GM18867 (cell line): ENCODE results near the gene F10.
"Not testable (repeated sequence)": the region's sequence is repeated elsewhere in the genome, so short reads cannot be mapped to it uniquely, and the experiment has no call there.

Experiments
- ATAC-seq: cut with Tn5 transposase; IDR thresholded peaks from one replicate; pipeline ENCODE4 v1.9.1; 2021; ENCODE audit warnings: mild to moderate bottlenecking, moderate library complexity; ENCODE audit not compliant: unreplicated experiment

Gene F10

GRCh38 chr13:113098162-113098732 lies 24.4 kb upstream of the F10 start:
- ATAC-seq: no peak

- no peak for ATAC-seq
Observed at GRCh38 chr13:113099142-113099541, 23.5 kb upstream of the F10 start.

DNA sequence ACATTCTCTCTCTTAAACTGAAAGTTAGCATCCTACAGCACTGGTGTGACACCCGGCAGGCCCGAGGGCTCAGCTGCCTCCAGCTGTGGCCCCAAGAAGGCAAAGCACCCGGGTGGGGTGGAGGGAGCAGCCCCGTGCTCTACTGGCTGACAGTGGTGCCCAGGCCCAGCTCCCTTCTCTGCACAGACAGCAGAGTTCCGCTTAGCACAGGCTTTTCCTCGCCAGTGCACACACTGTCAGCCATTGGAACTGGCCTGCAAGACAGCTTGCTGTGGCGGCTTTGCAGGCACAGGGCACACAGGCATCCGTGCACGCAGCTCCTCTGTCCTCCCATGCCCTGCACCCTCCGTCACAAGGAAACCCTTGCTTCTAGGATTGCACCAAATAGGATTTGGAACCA lies 20.3 kb upstream of the F10 start:
- not testable (repeated sequence) for ATAC-seq

- no peak for ATAC-seq
Observed at GRCh38 chr13:113102727-113103126, 19.9 kb upstream of the F10 start.

GRCh38 chr13:113103646-113104045 lies 19.0 kb upstream of the F10 start:
- no peak for ATAC-seq

DNA sequence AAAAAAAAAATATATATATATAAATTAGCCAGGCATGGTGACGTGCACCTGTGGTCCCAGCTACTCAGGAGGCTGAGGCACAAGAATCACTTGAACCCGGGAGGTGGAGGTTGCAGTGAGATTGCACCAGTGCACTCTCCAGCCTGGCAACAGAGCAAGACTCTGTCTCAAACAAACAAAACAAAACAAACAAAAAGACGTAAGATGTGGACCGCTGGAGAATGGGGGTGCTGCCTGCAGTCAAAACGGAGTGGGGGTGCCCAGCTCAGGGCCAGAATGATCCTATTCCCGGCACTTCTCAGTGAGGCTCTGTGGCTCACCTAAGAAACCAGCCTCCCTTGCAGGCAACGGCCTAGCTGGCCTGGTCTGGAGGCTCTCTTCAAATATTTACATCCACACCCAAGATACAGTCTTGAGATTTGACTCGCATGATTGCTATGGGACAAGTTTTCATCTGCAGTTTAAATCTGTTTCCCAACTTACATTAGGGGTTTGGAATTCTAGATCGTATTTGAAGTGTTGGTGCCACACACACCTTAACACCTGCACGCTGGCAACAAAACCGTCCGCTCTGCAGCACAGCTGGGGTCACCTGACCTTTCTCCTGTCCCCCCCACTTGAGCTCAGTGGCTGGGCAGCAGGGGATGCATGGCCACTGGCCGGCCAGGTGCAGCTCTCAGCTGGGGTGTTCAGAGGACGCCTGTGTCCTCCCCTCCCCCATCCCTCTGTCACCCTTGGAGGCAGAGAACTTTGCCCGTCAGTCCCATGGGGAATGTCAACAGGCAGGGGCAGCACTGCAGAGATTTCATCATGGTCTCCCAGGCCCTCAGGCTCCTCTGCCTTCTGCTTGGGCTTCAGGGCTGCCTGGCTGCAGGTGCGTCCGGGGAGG lies 17.3 kb upstream of the F10 start, which contains the start of gene F7:
Gene F7 (plus strand): TSS at position 760 of the 889 bp plus-strand sequence. CDS start 51 bp downstream, at position 811.
- no peak for ATAC-seq

DNA sequence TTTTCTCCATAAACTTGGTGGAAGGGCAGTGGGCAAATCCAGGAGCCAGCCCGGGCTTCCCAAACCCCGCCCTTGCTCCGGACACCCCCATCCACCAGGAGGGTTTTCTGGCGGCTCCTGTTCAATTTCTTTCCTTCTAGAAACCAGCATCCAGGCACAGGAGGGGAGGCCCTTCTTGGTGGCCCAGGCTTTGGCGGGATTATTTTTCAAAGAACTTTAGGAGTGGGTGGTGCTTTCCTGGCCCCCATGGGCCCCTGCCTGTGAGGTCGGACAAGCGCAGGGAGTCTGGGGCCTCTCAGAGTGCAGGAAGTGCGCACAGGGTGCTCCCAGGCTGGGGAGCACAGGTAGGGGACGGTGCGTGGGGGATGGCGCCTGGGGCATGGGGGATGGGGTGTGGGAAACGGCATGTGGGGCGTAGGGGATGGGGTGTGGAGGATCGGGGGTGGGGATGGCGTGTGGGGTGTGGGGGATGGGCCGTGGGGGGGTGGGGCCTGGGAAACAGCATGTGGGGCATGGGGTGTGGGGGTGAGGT lies 16.6 kb upstream of the F10 start:
- no peak for ATAC-seq

- no peak for ATAC-seq
Observed at GRCh38 chr13:113106711-113107351, 15.8 kb upstream of the F10 start.

- not testable (repeated sequence) for ATAC-seq
Observed at GRCh38 chr13:113108521-113108920, 14.1 kb upstream of the F10 start.

DNA sequence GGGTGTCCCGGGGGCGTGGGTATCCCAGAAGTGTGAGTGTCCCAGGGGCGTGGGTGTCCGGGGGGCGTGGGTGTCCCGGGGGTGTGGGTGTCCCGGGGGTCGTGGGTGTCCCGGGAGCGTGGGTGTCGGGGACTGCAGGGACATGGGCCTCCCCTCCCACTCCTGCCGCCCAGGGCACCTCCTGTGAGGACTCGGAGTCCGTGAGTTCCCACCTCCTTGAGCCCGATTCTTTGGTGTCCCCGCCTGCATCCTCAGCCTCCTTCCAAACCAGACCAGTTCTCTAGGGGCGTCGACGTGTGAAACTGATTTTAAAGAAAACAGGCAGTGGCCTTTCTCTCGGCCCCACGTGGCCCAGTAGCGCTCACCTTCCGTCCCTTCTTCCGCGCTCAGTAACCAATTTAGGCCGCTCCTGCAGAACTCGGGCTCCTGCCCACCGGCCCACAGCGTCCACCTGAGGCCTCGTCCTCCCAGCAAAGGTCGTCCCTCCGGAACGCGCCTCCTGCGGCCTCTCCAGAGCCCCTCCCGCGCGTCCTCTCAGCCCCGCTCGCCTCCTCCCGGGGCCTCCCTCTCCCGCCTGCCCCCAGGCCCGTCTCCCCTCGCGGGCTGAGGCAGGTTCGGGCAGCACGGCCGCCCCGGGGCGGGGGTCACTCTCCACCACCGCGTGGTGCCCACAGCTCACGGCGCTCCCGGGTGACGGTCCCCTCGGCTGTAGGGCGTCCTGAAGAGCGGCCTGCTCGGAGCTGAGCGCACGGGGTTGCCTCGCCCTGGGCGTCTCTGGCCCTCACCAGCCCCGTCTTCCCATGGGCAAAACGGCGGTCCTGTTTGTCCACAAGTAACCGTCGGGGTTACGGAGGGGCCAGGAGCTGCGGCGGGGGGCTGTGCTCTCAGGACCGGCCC lies 13.2 kb upstream of the F10 start:
- no peak for ATAC-seq

DNA sequence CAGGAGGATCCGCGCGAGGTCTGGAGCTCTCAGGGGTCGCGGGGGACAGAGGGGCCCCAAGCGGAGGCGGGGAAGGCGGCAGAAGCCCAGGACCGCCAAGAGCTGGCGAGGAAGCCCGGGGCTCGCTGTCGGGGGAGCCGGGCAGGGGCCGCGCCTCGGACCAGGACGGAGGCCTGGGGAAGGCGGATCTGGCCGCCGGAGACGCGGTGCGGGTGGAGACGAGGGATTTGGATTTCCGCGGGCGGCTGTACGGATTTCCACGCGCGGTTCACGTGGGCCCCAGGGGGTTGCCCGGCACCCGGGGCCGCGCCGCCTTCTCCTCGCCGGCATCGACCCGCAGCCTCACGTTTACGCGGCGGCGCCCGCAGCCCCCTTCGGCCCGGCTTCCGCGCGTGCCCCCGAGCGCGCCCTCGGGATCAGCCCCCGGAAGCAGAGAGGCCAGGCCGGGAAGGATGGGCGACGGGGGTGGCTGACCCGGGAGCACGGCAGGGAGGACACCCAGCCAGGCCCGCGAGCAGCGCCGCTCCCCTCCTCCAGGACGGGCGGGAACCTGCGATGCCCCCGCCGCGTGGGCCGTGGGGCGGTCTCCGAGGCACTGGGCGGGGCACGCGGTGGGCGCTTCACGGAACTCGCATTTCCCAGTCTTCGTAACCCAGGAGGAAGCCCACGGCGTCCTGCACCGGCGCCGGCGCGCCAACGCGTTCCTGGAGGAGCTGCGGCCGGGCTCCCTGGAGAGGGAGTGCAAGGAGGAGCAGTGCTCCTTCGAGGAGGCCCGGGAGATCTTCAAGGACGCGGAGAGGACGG lies 12.3 kb upstream of the F10 start:
- no peak for ATAC-seq

DNA sequence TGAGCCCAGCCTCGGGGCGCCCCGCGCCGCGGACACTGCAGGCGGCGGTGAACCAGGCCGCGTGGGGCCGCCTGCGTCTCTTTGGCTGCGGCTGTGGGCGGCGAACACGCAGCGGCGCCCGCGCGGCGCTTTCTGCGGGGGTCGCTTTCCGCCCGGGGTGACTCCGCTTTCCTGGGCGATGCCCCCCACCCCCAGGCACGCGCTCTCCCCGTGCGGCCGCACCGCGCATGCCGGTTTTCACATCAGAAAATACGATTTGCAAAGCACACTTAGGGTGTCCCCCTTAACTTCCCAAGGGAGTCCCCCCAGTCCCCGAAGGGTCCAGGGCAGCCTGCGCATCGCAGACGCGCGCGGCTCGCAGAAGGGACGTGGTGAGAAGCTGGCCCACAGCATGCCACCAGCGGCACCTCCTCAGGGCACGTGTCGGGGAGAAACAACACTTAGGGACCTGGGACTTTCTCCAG lies 11.7 kb upstream of the F10 start:
- ATAC-seq: no peak

DNA sequence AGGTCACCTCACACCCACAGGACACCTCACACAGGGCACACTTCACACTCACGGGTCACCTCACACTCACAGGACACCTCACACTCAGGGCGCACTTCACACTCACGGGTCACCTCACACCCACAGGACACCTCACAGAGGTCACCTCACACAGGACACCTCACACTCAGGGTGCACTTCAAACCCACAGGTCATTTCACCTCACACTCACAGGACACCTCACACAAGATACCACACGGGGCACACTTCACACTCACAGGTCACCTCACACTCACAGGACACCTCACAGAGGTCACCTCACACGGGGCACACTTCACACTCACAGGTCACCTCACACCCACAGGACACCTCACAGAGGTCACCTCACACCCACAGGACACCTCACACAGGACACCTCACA lies 10.8 kb upstream of the F10 start:
- ATAC-seq: not testable (repeated sequence)

DNA sequence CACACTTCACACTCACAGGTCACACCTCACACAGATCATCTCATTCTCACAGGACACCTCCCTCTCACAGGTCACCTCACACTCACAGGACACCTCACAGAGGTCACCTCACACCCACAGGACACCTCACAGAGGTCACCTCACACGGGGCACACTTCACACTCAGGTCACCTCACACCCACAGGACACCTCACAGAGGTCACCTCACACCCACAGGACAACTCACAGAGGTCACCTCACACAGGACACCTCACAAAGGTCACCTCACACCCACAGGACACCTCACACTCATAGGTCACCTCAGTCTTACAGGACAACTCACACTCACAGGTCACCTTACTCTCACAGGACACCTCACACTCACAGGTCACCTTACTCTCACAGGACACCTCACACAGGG lies 10.1 kb upstream of the F10 start:
- ATAC-seq: not testable (repeated sequence)

GRCh38 chr13:113112893-113113845 lies 9.4 kb upstream of the F10 start:
- ATAC-seq: no peak

GRCh38 chr13:113113846-113114271 lies 8.7 kb upstream of the F10 start:
- no peak for ATAC-seq

GRCh38 chr13:113114511-113115362 lies 7.9 kb upstream of the F10 start:
- ATAC-seq: no peak
